Panc1 (cell line): ENCODE data around the gene SGMS1.
"Not testable (repeated sequence)": the region's sequence is repeated elsewhere in the genome, so short reads cannot be mapped to it uniquely, and the experiment has no call there.

Experiments used
- POLR2AphosphoS5 ChIP-seq: IDR thresholded peaks from 2 replicates; pipeline ENCODE4 v1.6.1; 2012; ENCODE audit warnings: mild to moderate bottlenecking, low read depth, low read length, moderate library complexity
- TCF7L2 ChIP-seq: IDR thresholded peaks from 2 replicates; pipeline ENCODE4 v1.6.1; 2011; ENCODE audit warnings: mild to moderate bottlenecking, low read depth, low read length, inconsistent platforms
- TF ChIP-seq, protein P1 (sequence below): fragments of 450-650 bp; IDR thresholded peaks from 2 replicates; pipeline ENCODE4 v1.5.1; 2017; ENCODE audit warnings: mild to moderate bottlenecking
- TF ChIP-seq, protein P2 (sequence below), 2 experiments: IDR thresholded peaks; 2 replicates each; pipeline ENCODE4 v1.6.1; 2011 to 2012; ENCODE audit warnings: low read depth in 2 of 2, control low read depth in 1 of 2, low read length in 1 of 2, mild to moderate bottlenecking in 1 of 2, moderate library complexity in 1 of 2; ENCODE audit not compliant: insufficient read depth in 1 of 2

DNA sequence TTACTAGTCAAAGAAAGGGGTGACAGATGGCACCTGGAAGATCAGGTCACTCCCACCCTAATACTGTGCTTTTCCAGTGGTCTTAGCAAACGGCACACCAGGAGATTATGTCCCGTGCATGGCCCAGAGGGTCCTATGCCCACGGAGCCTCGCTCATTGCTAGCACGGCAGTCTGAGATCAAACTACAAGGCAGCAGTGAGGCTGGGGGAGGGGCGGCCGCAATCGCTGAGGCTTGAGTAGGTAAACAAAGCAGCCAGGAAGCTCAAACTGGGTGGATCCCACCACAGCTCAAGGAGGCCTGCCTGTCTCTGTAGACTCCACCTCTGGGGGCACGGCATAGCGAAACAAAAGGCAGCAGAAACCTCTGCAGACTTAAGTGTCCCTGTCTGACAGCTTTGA lies 361.1 kb downstream of the SGMS1 start:
- TF ChIP-seq, protein P1, sequence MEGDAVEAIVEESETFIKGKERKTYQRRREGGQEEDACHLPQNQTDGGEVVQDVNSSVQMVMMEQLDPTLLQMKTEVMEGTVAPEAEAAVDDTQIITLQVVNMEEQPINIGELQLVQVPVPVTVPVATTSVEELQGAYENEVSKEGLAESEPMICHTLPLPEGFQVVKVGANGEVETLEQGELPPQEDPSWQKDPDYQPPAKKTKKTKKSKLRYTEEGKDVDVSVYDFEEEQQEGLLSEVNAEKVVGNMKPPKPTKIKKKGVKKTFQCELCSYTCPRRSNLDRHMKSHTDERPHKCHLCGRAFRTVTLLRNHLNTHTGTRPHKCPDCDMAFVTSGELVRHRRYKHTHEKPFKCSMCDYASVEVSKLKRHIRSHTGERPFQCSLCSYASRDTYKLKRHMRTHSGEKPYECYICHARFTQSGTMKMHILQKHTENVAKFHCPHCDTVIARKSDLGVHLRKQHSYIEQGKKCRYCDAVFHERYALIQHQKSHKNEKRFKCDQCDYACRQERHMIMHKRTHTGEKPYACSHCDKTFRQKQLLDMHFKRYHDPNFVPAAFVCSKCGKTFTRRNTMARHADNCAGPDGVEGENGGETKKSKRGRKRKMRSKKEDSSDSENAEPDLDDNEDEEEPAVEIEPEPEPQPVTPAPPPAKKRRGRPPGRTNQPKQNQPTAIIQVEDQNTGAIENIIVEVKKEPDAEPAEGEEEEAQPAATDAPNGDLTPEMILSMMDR: not testable (repeated sequence)
- not testable (repeated sequence) for TF ChIP-seq TCF7L2, POLR2AphosphoS5
- TF ChIP-seq, protein P2, sequence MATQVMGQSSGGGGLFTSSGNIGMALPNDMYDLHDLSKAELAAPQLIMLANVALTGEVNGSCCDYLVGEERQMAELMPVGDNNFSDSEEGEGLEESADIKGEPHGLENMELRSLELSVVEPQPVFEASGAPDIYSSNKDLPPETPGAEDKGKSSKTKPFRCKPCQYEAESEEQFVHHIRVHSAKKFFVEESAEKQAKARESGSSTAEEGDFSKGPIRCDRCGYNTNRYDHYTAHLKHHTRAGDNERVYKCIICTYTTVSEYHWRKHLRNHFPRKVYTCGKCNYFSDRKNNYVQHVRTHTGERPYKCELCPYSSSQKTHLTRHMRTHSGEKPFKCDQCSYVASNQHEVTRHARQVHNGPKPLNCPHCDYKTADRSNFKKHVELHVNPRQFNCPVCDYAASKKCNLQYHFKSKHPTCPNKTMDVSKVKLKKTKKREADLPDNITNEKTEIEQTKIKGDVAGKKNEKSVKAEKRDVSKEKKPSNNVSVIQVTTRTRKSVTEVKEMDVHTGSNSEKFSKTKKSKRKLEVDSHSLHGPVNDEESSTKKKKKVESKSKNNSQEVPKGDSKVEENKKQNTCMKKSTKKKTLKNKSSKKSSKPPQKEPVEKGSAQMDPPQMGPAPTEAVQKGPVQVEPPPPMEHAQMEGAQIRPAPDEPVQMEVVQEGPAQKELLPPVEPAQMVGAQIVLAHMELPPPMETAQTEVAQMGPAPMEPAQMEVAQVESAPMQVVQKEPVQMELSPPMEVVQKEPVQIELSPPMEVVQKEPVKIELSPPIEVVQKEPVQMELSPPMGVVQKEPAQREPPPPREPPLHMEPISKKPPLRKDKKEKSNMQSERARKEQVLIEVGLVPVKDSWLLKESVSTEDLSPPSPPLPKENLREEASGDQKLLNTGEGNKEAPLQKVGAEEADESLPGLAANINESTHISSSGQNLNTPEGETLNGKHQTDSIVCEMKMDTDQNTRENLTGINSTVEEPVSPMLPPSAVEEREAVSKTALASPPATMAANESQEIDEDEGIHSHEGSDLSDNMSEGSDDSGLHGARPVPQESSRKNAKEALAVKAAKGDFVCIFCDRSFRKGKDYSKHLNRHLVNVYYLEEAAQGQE (IDR thresholded peaks at IDR 0.05; ENCODE audit: insufficient read depth in 1 of 2, low read depth in 2 of 2, low read length in 1 of 2): not testable (repeated sequence)
